DND-41 (cell line): ENCODE data around the gene TSPAN18.

Experiments
- ATAC-seq: fragments of 200-7000 bp; cut with Tn5 transposase; 3 replicates; pipeline ENCODE4 v1.9.1; 2021; ENCODE audit warnings: low read depth; ENCODE audit not compliant: insufficient read depth
- DNase-seq: peaks from one replicate; pipeline ENCODE4 v3.0.0-alpha.2; 2020
- H2AFZ ChIP-seq: 2 replicates; pipeline ENCODE4 v1.6.0; 2012; ENCODE audit warnings: low read depth, low read length
- H3K27ac ChIP-seq: 2 replicates; pipeline ENCODE4 v1.5.1; 2012; ENCODE audit warnings: low read length, inconsistent platforms
- H3K27me3 ChIP-seq: fragments of 200-600 bp; sonication (generic); 2 replicates; pipeline ENCODE4 v1.6.0; 2012; ENCODE audit warnings: low read length, mild to moderate bottlenecking, inconsistent platforms; ENCODE audit not compliant: insufficient read depth, poor library complexity
- H3K36me3 ChIP-seq: 2 replicates; pipeline ENCODE4 v1.5.1; 2012; ENCODE audit warnings: low read length, inconsistent platforms; ENCODE audit not compliant: insufficient read depth
- H3K4me1 ChIP-seq: 2 replicates; pipeline ENCODE4 v1.5.1; 2012; ENCODE audit warnings: mild to moderate bottlenecking, low read length; ENCODE audit not compliant: insufficient read depth
- H3K4me2 ChIP-seq: 2 replicates; pipeline ENCODE4 v1.6.0; 2012; ENCODE audit warnings: mild to moderate bottlenecking, moderate library complexity, low read length, inconsistent platforms; ENCODE audit not compliant: insufficient read depth
- H3K4me3 ChIP-seq, 2 experiments: fragments of 200-600 bp in 1 of 2; shearing (Covaris generic) in 1 of 2; 2 replicates each; pipeline ENCODE4 v1.5.1; 2012 to 2016; ENCODE audit warnings: inconsistent platforms in 2 of 2, low read length in 2 of 2, mild to moderate bottlenecking in 2 of 2, low read depth in 1 of 2, moderate library complexity in 1 of 2
- H3K79me2 ChIP-seq: 2 replicates; pipeline ENCODE4 v1.6.0; 2012; ENCODE audit warnings: low read length, inconsistent platforms; ENCODE audit not compliant: insufficient read depth
- H3K9ac ChIP-seq: 2 replicates; pipeline ENCODE4 v1.6.0; 2012; ENCODE audit warnings: low read depth, mild to moderate bottlenecking, inconsistent platforms, low read length, moderate library complexity
- H3K9me3 ChIP-seq: 2 replicates; pipeline ENCODE4 v1.5.1; 2012; ENCODE audit warnings: low read length, moderate library complexity, mild to moderate bottlenecking, inconsistent platforms; ENCODE audit not compliant: insufficient read depth, severe bottlenecking
- H4K20me1 ChIP-seq: 2 replicates; pipeline ENCODE4 v1.6.0; 2012; ENCODE audit warnings: low read length; ENCODE audit not compliant: insufficient read depth
- EZH2 ChIP-seq: IDR thresholded peaks from 3 replicates; pipeline ENCODE4 v1.6.1; 2012; ENCODE audit warnings: borderline replicate concordance, low read depth, mild to moderate bottlenecking, moderate library complexity, low read length, inconsistent platforms; ENCODE audit not compliant: severe bottlenecking
- TF ChIP-seq, protein P1 (sequence below): IDR thresholded peaks from 2 replicates; pipeline ENCODE4 v1.5.1; 2012; ENCODE audit warnings: borderline replicate concordance, low read length, moderate library complexity, mild to moderate bottlenecking; ENCODE audit not compliant: poor library complexity, severe bottlenecking; ENCODE audit errors: extremely low read depth

Gene TSPAN18

DNA sequence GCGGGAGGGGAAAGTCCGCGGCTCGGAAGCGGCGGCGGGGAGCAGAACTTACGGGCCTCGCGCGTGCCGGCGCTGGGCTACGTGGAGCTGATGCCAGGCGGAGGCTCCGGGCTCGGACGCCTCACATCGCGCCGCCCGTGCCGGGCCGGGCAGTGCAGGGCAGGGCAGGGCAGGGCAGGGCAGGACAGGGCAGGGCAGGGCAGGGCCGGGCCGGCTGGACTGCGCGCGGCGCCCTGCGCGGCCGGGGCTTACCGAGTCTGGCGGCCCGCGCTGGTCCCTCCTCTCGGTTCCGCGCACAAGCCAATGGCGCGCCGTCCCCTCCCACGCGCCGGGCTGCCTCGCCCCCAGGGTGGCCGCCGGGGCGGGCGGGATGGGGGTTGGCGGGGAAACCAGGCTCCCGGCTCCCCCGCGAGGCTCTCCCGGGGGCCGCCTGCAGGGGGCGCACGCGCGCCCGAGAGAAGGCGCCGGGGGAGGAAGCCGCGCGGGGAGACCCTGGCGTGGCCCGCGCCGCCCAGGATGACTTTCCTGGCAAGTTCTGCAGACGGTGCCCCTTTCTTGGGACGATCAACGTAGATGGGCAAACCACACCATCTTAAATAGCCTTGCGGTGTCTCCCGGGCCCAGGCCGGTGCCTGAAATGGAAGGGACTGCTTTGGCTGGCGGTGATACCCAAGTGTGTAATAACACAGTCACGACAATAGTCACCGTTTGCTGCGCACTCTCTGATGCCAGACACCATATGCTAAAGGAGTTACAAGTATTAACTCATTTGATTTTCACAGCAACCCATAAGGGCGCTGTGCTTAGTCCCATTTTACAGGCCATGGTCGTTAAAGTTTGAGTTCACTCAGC lies 224.1 kb downstream of the TSPAN18 start, which contains the start of gene TP53I11:
TSS of gene TP53I11 (minus strand) at position 259 of the 852 bp plus-strand sequence. CDS start 12,548 bp downstream, outside the sequence.
- H3K4me2 ChIP-seq = no peak within 1 kb of the TSS
- ATAC-seq = no peak
- no peaks in the 10 kb centered on the region for H3K9me3 ChIP-seq
- H3K27ac ChIP-seq = no peak within 1 kb of the TSS
- no peak within 1 kb of the TSS for H2AFZ ChIP-seq
- no peak within 1 kb of the TSS for H3K9ac ChIP-seq
- H3K4me1 ChIP-seq = peaks cover 6% of the 10 kb centered on the region; the same call in 1 of the 2 replicates
- no peaks in the 10 kb centered on the region for H3K79me2 ChIP-seq
- no peak for DNase-seq
- TF ChIP-seq, protein P1, sequence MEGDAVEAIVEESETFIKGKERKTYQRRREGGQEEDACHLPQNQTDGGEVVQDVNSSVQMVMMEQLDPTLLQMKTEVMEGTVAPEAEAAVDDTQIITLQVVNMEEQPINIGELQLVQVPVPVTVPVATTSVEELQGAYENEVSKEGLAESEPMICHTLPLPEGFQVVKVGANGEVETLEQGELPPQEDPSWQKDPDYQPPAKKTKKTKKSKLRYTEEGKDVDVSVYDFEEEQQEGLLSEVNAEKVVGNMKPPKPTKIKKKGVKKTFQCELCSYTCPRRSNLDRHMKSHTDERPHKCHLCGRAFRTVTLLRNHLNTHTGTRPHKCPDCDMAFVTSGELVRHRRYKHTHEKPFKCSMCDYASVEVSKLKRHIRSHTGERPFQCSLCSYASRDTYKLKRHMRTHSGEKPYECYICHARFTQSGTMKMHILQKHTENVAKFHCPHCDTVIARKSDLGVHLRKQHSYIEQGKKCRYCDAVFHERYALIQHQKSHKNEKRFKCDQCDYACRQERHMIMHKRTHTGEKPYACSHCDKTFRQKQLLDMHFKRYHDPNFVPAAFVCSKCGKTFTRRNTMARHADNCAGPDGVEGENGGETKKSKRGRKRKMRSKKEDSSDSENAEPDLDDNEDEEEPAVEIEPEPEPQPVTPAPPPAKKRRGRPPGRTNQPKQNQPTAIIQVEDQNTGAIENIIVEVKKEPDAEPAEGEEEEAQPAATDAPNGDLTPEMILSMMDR = no peak
- no peak for TF ChIP-seq EZH2
- H4K20me1 ChIP-seq = peaks cover 2% of the 10 kb centered on the region; the same call in 1 of the 2 replicates
- H3K27me3 ChIP-seq = no peaks in the 10 kb centered on the region
- no peaks in the 10 kb centered on the region for H3K36me3 ChIP-seq
- no peak within 1 kb of the TSS for H3K4me3 ChIP-seq

DNA sequence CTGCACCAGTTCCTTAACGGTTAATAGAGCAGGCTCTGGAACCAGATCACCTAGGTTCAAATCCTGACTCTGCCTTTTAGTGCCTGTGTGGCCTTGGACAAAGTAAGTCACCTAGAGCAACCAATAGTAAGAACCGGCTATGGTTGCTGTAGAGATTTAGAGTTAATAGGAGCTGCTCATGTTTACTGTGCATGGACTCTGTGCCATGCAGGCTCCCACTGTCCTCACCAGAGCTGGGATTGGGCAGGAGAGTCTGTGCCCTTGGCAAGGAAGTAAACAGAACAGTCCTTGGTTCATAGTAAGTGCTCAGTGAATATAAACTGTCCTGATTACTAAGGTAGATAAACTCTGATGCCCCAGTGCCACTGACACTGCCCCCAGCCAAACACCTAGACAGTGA lies 225.3 kb downstream of the TSPAN18 start:
- no peak for ATAC-seq

DNA sequence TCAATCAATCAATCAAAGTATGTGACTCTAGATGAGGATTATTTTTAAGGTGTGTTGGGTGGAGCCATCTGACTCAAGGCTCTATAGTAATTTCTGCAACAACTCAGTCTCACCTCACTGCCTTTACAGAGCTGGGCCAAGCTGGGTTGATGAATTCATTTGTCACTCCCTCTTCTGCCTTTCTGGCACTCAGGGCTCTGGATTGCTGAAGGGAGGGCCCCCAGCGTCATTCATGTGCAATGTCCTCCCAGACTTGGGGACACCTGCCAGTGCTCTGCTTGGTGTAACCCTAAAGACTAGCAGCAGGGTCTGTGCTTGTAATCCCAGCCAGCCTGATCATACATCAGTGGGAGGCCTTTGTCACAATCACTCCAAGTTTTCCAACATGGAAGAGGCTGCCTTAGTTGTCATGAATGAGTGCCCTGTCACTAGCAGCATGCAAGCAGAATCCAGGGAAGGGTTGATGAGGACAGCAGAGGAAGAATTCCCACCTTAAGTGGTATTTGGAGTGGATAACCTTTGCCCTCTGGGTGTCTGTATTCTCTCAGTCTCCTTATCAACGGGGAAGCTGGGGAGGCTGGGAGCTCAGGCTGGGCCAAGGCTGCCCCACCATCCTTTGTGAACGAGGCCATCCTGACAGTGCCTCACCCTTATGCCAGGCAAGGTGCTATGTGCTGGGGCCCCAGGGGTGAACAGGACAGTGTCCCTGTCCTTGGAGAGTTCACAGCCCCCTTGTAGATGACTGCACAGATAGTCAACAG lies 225.9 kb downstream of the TSPAN18 start:
- no peak for ATAC-seq
- Histone ChIP-seq H3K4me2 (no peak overlapping the region), H2AFZ (no peak overlapping the region), H3K27me3 (no peaks in the 10 kb centered on the region), H3K9me3 (no peaks in the 10 kb centered on the region), H3K4me3 (no peak overlapping the region), H3K36me3 (no peaks in the 10 kb centered on the region), H3K79me2 (no peaks in the 10 kb centered on the region), H4K20me1 (peaks cover 2% of the 10 kb centered on the region; the same call in 1 of the 2 replicates), H3K4me1 (peaks cover 6% of the 10 kb centered on the region; the same call in 1 of the 2 replicates), H3K9ac (no peak overlapping the region), H3K27ac (no peak overlapping the region)
- no peak for TF ChIP-seq EZH2
- TF ChIP-seq, protein P1 = no peak
- DNase-seq = no peak

More for the DNA sequence above, 225.3 kb downstream of the TSPAN18 start:
- TF ChIP-seq EZH2 = no peak
- TF ChIP-seq, protein P1 = no peak
- Histone ChIP-seq H3K9me3 (no peaks in the 10 kb centered on the region), H3K36me3 (no peaks in the 10 kb centered on the region), H3K4me2 (no peak overlapping the region), H3K4me3 (no peak overlapping the region), H3K27me3 (no peaks in the 10 kb centered on the region), H3K27ac (no peak overlapping the region), H3K4me1 (peaks cover 6% of the 10 kb centered on the region; the same call in 1 of the 2 replicates), H3K79me2 (no peaks in the 10 kb centered on the region), H2AFZ (no peak overlapping the region), H3K9ac (no peak overlapping the region), H4K20me1 (peaks cover 2% of the 10 kb centered on the region; the same call in 1 of the 2 replicates)
- no peak for DNase-seq
